ENCODE data around the gene SENP5. TPM values are rescaled to one million over a fixed set of nuclear protein-coding genes. Genes with fewer than 3 reads are reported as not detected.

The SENP5 gene
- total RNA-seq, 4 donors from 2014 or later, result 14.5 to 37.8 (median 21.3) TPM

DNA sequence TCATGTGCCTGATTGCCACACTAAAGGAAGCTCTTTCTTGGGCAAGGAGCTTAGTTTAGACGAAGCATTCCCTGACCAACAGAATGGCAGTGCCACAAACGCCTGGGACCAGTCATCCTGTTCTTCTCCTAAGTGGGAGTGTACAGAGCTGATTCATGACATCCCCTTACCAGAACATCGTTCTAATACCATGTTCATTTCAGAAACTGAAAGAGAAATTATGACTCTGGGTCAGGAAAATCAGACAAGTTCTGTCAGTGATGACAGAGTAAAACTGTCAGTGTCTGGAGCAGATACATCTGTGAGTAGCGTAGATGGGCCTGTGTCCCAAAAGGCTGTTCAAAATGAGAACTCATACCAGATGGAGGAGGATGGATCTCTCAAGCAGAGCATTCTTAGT, 18.4 kb downstream of the SENP5 start:
- H3K36me3 ChIP-seq, result peaks cover 0 to 79% (median 16%) of the 10 kb centered on the region in 3 donors
- TF ChIP-seq POLR2A (IDR thresholded peaks at IDR 0.05), result no peak
- TF ChIP-seq, protein P1, sequence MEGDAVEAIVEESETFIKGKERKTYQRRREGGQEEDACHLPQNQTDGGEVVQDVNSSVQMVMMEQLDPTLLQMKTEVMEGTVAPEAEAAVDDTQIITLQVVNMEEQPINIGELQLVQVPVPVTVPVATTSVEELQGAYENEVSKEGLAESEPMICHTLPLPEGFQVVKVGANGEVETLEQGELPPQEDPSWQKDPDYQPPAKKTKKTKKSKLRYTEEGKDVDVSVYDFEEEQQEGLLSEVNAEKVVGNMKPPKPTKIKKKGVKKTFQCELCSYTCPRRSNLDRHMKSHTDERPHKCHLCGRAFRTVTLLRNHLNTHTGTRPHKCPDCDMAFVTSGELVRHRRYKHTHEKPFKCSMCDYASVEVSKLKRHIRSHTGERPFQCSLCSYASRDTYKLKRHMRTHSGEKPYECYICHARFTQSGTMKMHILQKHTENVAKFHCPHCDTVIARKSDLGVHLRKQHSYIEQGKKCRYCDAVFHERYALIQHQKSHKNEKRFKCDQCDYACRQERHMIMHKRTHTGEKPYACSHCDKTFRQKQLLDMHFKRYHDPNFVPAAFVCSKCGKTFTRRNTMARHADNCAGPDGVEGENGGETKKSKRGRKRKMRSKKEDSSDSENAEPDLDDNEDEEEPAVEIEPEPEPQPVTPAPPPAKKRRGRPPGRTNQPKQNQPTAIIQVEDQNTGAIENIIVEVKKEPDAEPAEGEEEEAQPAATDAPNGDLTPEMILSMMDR (IDR thresholded peaks at IDR 0.05), result no peak
- H3K4me3 ChIP-seq, result no peak overlapping the region
- H3K27me3 ChIP-seq, result no peaks in the 10 kb centered on the region
- H3K9me3 ChIP-seq, result no peaks in the 10 kb centered on the region
- no peak for DNase-seq
- intact Hi-C loops (cut with DNase I), result no loop called here
- no peaks in the 10 kb centered on the region for H3K4me1 ChIP-seq
- WGBS, 2 donors, result 53 to 60% methylated on average over 4 of the region's 4 CpGs
- no peak overlapping the region for H3K27ac ChIP-seq

DNA sequence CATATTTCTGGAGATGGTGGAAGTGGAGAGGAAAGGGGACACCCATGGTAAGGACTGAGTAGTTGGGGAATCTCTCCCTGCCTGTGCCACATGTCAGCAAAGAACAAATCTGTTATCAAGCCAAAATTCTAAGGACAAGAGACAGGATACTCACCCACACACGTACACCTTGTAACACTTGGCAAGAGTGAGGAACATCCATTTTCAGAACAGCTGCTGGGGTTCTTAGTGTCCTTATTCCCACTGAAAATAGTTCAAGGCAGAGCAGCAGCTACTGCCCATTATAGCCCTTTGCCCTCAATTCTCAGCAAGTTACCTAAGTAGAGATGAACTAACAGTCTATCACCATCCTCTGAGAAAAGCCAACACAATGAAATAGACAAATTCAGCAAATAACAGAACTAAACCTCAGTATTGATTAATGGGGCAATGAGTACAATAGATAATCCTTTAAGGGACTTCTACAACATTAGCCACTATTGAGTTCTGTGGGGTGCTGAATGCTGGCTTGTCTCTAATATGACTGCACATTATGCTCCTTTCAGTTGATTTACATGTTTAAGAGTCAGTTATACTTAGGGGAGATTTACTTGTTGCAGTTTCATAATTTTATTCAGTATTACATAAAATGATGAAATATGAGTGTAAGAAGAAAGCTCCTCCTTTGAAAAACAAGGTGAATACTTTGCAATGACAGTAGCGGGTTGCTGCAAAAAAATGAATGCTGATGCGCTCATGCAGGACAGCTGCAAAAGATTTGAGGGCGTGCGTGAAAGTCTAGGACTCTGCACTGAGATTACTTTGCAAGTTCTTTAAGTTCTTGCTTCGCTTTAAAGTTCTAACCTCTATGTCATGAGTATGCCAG, 22.4 kb downstream of the SENP5 start:
- Histone ChIP-seq H3K9me3 (no peaks in the 10 kb centered on the region), H3K36me3 (peaks cover 0 to 66% (median 16%) of the 10 kb centered on the region in 3 donors), H3K4me3 (no peak overlapping the region), H3K27me3 (no peaks in the 10 kb centered on the region), H3K4me1 (no peaks in the 10 kb centered on the region), H3K27ac (no peak overlapping the region)
- WGBS, 2 donors, result 91 to 93% methylated on average over 6 of the region's 6 CpGs
- DNase-seq, result no peak
- intact Hi-C loops (cut with DNase I), result no loop called here
- no peak for TF ChIP-seq POLR2A (IDR thresholded peaks at IDR 0.05)
- TF ChIP-seq, protein P1 (IDR thresholded peaks at IDR 0.05), result no peak

DNA sequence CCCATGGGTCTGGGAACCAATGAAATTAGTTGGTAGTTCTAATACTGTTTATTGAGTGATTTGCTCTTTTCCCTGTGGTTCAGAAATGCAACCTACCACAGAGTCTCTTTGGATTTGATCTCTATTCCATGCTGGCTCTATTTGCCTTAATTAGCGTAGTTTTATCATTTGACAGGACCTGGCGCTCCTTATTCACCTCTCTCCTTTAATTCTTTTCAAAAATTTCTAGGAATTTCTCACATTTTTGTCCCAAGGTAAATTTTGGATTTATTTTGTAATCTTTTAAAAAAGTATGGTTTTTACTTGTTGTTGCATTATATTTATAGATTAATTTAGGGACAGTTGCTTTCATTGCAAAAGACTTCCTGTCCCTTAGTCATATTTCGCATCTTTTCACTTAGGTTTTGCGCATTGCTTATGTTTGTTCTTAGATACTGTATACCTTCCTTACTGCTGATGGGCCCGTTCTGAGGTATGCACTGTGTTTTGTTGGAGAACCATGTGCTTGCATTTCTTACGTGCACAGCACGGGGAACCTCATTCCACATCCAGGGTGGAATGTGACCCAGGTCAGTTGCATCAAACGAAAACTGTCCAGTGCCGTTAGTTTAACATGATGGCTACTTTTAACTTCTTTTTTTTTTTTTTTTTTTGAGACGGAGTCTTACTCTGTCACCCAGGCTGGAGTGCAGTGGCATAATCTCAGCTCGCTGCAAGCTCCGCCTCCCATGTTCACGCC, 27.0 kb downstream of the SENP5 start:
- Histone ChIP-seq H3K27ac (no peak overlapping the region), H3K4me1 (no peaks in the 10 kb centered on the region), H3K27me3 (no peaks in the 10 kb centered on the region), H3K4me3 (no peak overlapping the region), H3K9me3 (no peaks in the 10 kb centered on the region), H3K36me3 (peaks cover 0 to 25% (median 0%) of the 10 kb centered on the region in 3 donors)
- no peak for DNase-seq
- no peak for TF ChIP-seq POLR2A (IDR thresholded peaks at IDR 0.05)
- TF ChIP-seq, protein P1 (IDR thresholded peaks at IDR 0.05), result no peak
- intact Hi-C loops (cut with DNase I), result no loop called here
- 95 to 100% methylated on average over 8 to 13 of the region's 13 CpGs for WGBS, 2 donors

DNA sequence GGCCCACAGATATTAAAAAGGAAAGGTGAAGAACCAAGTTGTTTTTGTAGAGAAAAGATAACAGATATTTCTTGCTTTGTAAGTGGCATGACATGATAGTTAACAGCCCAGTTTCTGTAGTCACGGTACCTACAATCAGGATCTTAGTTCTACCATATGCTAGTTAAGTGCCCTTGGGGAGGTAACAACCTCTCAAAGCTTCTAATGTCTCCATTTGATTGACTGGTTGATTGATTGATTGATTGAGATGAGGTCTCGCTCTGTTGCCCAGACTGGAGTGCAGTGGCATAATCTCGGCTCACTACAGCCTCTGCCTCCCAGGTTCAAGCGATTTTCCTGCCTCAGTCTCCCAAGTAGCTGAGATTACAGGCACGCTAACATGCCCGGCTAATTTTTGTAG, 28.5 kb downstream of the SENP5 start:
- no peak for DNase-seq
- H3K4me3 ChIP-seq, result no peak overlapping the region
- WGBS, 2 donors, result 95 to 97% methylated on average over 6 of the region's 6 CpGs

More for the DNA sequence above, 28.5 kb downstream of the SENP5 start:
- Histone ChIP-seq H3K36me3 (peaks cover 0 to 30% (median 0%) of the 10 kb centered on the region in 3 donors), H3K27ac (no peak overlapping the region), H3K9me3 (no peaks in the 10 kb centered on the region), H3K4me1 (no peaks in the 10 kb centered on the region), H3K27me3 (no peaks in the 10 kb centered on the region)
- intact Hi-C loops (cut with DNase I), result no loop called here
- no peak for TF ChIP-seq POLR2A (IDR thresholded peaks at IDR 0.05)
- TF ChIP-seq, protein P1 (IDR thresholded peaks at IDR 0.05), result no peak
